ENCODE measurements around the gene CT47C1.

Gene CT47C1

GRCh38 chrX:119095936-119096335 is 23.1 kb downstream of the CT47C1 start:
- Mint-ChIP-seq H3K27me3 (no peaks in the 10 kb centered on the region), H3K4me1 (peaks cover under 1% of the 10 kb centered on the region), H3K27ac (no peak overlapping the region), H3K9me3 (no peaks in the 10 kb centered on the region), H3K4me3 (no peak overlapping the region)
- ATAC-seq = no peak
- DNase-seq = no peak

DNA sequence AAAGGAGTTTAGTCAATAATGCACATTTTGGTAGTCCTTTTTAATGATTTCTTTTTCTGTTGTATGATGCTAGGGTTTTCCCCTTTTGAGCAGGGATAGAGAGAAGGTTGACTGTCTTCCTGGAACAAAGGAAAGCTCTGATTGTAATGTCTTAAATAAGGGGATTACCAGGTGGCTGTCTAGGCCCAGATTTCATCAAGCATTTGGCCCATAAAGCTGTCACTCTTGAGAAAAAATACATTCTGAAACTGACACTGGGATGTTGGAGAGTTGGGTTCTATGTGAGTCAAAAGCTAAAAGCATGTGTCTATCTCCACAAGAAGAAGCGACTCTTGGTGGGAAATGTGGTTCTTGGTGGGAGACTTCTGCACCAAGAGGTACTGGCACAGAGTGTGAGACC is 28.4 kb downstream of the CT47C1 start:
- H3K4me3 Mint-ChIP-seq = no peak overlapping the region
- peak in 1 of 2 donors; percentile 8 for DNase-seq
- H3K9me3 Mint-ChIP-seq = no peaks in the 10 kb centered on the region
- peaks cover 5% of the 10 kb centered on the region for H3K4me1 Mint-ChIP-seq
- no peaks in the 10 kb centered on the region for H3K27me3 Mint-ChIP-seq
- peak; percentile 80 for ATAC-seq
- H3K27ac Mint-ChIP-seq = no peak overlapping the region

GRCh38 chrX:119105826-119106225 is 33.0 kb downstream of the CT47C1 start:
- H3K4me3 Mint-ChIP-seq = no peak overlapping the region
- no peaks in the 10 kb centered on the region for H3K9me3 Mint-ChIP-seq
- ATAC-seq (no peak), DNase-seq (no peak)
- H3K27me3 Mint-ChIP-seq = no peaks in the 10 kb centered on the region
- no peak overlapping the region for H3K27ac Mint-ChIP-seq
- peaks cover 5% of the 10 kb centered on the region for H3K4me1 Mint-ChIP-seq

- ATAC-seq = no peak
- Mint-ChIP-seq H3K4me3 (no peak overlapping the region), H3K4me1 (no peaks in the 10 kb centered on the region), H3K9me3 (no peaks in the 10 kb centered on the region), H3K27me3 (no peaks in the 10 kb centered on the region), H3K27ac (no peak overlapping the region)
- DNase-seq = no peak
Observed at GRCh38 chrX:119107206-119107605, 34.4 kb downstream of the CT47C1 start.

DNA sequence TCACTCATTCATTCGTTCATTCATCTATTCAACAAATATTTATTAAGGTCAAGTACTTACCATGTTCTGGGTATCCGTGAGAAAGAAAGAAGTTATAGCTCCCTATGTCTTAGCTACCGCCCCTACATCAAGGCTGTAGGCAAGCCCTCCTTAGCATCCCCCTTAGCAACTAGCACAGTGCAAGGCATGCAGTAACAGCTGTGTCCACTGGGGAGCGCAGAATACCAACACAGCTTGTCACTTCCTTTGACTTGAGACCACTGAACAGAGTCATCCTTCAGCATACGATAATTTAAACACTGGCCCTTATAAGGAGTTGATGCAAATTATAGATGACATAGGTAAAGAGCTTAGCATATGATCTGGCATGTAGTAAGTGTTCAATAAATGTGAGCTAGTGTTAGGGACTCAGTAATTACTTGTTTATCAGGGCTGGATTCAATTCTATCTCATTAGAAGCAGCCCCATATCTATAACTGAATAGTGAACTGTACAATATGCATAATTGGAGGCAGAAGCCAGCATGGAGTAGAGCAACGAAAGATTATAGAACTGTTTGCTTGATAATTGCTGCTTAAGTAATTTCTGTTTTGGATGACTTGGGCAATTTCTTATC is 46.1 kb downstream of the CT47C1 start:
- no peak overlapping the region for H3K27ac Mint-ChIP-seq
- DNase-seq (peak; percentile 30 to 47), ATAC-seq (peak; percentile 91)
- no peaks in the 10 kb centered on the region for H3K27me3 Mint-ChIP-seq
- H3K4me3 Mint-ChIP-seq = no peak overlapping the region
- no peaks in the 10 kb centered on the region for H3K4me1 Mint-ChIP-seq
- H3K9me3 Mint-ChIP-seq = no peaks in the 10 kb centered on the region

GRCh38 chrX:119121341-119121740 is 48.5 kb downstream of the CT47C1 start:
- no peak for ATAC-seq
- Mint-ChIP-seq H3K4me3 (no peak overlapping the region), H3K27ac (no peak overlapping the region), H3K4me1 (no peaks in the 10 kb centered on the region), H3K27me3 (no peaks in the 10 kb centered on the region), H3K9me3 (no peaks in the 10 kb centered on the region)
- no peak for DNase-seq

All from stimulated activated naive CD8-positive, alpha-beta T cell treated with anti-CD3 and anti-CD28 coated beads, Interleukin-15, amount 100 ng/mL, for 72 hours (primary cell).